GM23248 (cell line): Measurements from ENCODE around the gene WIF1. TPM values are rescaled to one million over a fixed set of nuclear protein-coding genes. Genes with fewer than 3 reads are reported as not detected.

Experiments used
- DNase-seq: peaks from one replicate; pipeline ENCODE4 v3.0.0-alpha.2; 2015
- H2AFZ ChIP-seq: fragments of 200-600 bp; sonication (generic); 2 replicates; pipeline ENCODE4 v1.6.1; 2016; ENCODE audit warnings: antibody characterized with exemption
- H3F3A ChIP-seq: fragments of 200-600 bp; sonication (generic); 2 replicates; pipeline ENCODE4 v1.6.1; 2016; ENCODE audit warnings: mild to moderate bottlenecking, antibody characterized with exemption, mixed run types; ENCODE audit not compliant: insufficient read depth
- H3K27ac ChIP-seq: fragments of 200-600 bp; sonication (generic); 2 replicates; pipeline ENCODE4 v1.5.1; 2016; ENCODE audit warnings: mild to moderate bottlenecking
- H3K27me3 ChIP-seq: fragments of 200-600 bp; sonication (generic); replicated peaks from 2 replicates; pipeline ENCODE4 v1.6.1; 2016; ENCODE audit warnings: mild to moderate bottlenecking; ENCODE audit not compliant: insufficient read depth
- H3K36me3 ChIP-seq: fragments of 200-600 bp; sonication (generic); 2 replicates; pipeline ENCODE4 v1.6.1; 2016; ENCODE audit warnings: low read depth, mild to moderate bottlenecking
- H3K4me1 ChIP-seq: fragments of 200-600 bp; sonication (generic); 2 replicates; pipeline ENCODE4 v1.6.1; 2016; ENCODE audit warnings: mild to moderate bottlenecking; ENCODE audit not compliant: insufficient read depth
- H3K4me2 ChIP-seq: fragments of 200-600 bp; sonication (generic); one replicate; pipeline ENCODE4 v1.6.1; 2016; ENCODE audit warnings: mild to moderate bottlenecking; ENCODE audit not compliant: unreplicated experiment
- H3K4me3 ChIP-seq: fragments of 200-600 bp; sonication (generic); 2 replicates; pipeline ENCODE4 v1.5.1; 2016; ENCODE audit warnings: mild to moderate bottlenecking
- H3K79me2 ChIP-seq: fragments of 200-600 bp; sonication (generic); 2 replicates; pipeline ENCODE4 v1.6.1; 2016; ENCODE audit warnings: mild to moderate bottlenecking; ENCODE audit not compliant: insufficient read depth
- H3K9ac ChIP-seq: fragments of 200-600 bp; sonication (generic); 2 replicates; pipeline ENCODE4 v1.6.1; 2016; ENCODE audit warnings: mild to moderate bottlenecking
- H3K9me2 ChIP-seq: fragments of 200-600 bp; sonication (generic); 2 replicates; pipeline ENCODE4 v1.6.1; 2016; ENCODE audit warnings: mixed run types, mild to moderate bottlenecking, moderate library complexity; ENCODE audit not compliant: insufficient read depth
- H3K9me3 ChIP-seq: fragments of 200-600 bp; sonication (generic); one replicate; pipeline ENCODE4 v1.6.1; 2017; ENCODE audit warnings: low read depth
- H4K20me1 ChIP-seq: fragments of 200-600 bp; sonication (generic); 2 replicates; pipeline ENCODE4 v1.6.0; 2016; ENCODE audit not compliant: insufficient read depth
- EZH2 ChIP-seq: fragments of 200-600 bp; sonication (generic); IDR thresholded peaks from 2 replicates; pipeline ENCODE4 v1.6.1; 2018; ENCODE audit warnings: antibody characterized with exemption, mild to moderate bottlenecking; ENCODE audit not compliant: insufficient read depth, poor library complexity, severe bottlenecking
- EZH2phosphoT487 ChIP-seq: fragments of 200-600 bp; sonication (generic); IDR thresholded peaks from 2 replicates; pipeline ENCODE4 v1.6.1; 2018; ENCODE audit warnings: antibody characterized with exemption, moderate library complexity, mild to moderate bottlenecking, low read depth; ENCODE audit not compliant: insufficient read depth
- WGBS, 2 experiments: methylation state at CpG; one replicate each; pipeline ENCODE4 v1.1.6; 2015 to 2017; ENCODE audit warnings: low lambda C conversion rate in 2 of 2, low coverage in 1 of 2; ENCODE audit errors: missing lambda C conversion rate in 2 of 2; 5-methylcytosine and 5-hydroxymethylcytosine counted together
- in situ Hi-C: fragments of 300-500 bp; cut with MboI; formaldehyde crosslinking; loops from 2 replicates; pipeline ENCODE4 v1.15.0; 2020
- polyA plus RNA-seq: library from polyadenylated mRNA; unstranded; fragments of >200 nt; fragmentation: Nextera tagmentation; extraction: Ambion mirVana; gene quantifications from 2 replicates; pipeline ENCODE4 v1.2.1, GENCODE V29; 2016
- total RNA-seq: library from RNA; depleted of rRNA; stranded (reverse); fragments of >200 nt; shearing (Covaris generic); gene quantifications from 2 replicates; pipeline ENCODE4 v1.2.3, GENCODE V29; 2014

WIF1 gene
- total and polyA plus RNA-seq, 2 experiments from 2014 or later: not detected

DNA sequence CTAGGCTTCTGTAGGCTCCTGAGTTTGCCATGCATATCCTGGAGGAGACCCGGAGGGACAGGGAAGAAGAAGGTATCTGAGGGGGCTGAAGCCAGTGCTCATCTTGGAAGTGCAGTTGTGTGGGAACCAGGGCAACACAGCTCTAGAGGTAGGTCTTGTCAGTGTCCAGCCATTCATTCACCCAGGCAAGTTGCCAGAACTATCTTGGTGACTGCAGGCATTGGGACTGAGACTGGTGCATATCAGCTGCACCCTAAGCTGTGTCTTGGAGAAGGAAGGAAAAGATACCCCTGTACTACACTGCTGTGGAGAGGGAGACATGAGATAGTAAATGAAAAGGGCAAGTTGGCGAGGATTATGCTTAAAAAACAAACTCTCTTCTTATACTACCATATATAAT is 4.9 kb upstream of the WIF1 start:
- H3K9ac ChIP-seq: no peak overlapping the region
- no peak for DNase-seq
- H3K9me3 ChIP-seq: no peaks in the 10 kb centered on the region
- no peak overlapping the region for H2AFZ ChIP-seq
- no peaks in the 10 kb centered on the region for H4K20me1 ChIP-seq
- no peaks in the 10 kb centered on the region for H3K9me2 ChIP-seq
- 33 to 47% methylated on average over 2 of the region's 2 CpGs for WGBS, 2 experiments
- no peak overlapping the region for H3K27ac ChIP-seq
- no peaks in the 10 kb centered on the region for H3F3A ChIP-seq
- TF ChIP-seq EZH2 (no peak), EZH2phosphoT487 (no peak)
- H3K79me2 ChIP-seq: no peaks in the 10 kb centered on the region
- H3K4me1 ChIP-seq: no peaks in the 10 kb centered on the region
- in situ Hi-C loops: no loop called here
- H3K36me3 ChIP-seq: no peaks in the 10 kb centered on the region
- no peak overlapping the region for H3K4me3 ChIP-seq
- peaks cover 62% of the 10 kb centered on the region for H3K27me3 ChIP-seq
- H3K4me2 ChIP-seq: no peak overlapping the region

DNA sequence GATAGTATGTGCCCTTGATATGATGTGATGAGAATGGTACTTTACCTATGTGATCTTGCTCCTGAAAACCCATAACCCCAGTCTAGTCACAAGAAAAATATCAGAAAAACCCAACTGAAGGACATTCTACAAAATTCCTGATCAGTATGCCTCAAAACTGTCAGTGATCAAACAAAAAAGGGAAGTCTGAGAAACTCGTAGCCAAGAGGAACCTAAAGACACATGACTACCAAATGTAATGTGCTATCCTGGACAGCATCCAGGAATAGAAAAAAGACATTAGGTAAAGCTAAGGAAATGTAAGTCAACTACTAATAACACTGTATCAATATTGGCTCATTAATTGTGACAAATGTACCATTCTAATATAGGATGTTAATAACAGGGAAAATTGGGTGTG is 4.1 kb upstream of the WIF1 start:
- no peaks in the 10 kb centered on the region for H4K20me1 ChIP-seq
- no peak for DNase-seq
- H3K9me2 ChIP-seq: no peaks in the 10 kb centered on the region
- TF ChIP-seq EZH2: no peak
- H3K4me3 ChIP-seq: no peak overlapping the region
- no peak overlapping the region for H3K27ac ChIP-seq
- no peak overlapping the region for H3K4me2 ChIP-seq
- in situ Hi-C loops: no loop called here
- no peak overlapping the region for H3K9ac ChIP-seq
- no peaks in the 10 kb centered on the region for H3F3A ChIP-seq
- peaks cover 65% of the 10 kb centered on the region for H3K27me3 ChIP-seq
- 79 to 82% methylated on average over 1 of the region's 1 CpG for WGBS, 2 experiments
- H3K4me1 ChIP-seq: no peaks in the 10 kb centered on the region; the same call in 1 of the 2 replicates
- no peaks in the 10 kb centered on the region for H3K9me3 ChIP-seq
- H2AFZ ChIP-seq: no peak overlapping the region
- no peaks in the 10 kb centered on the region for H3K79me2 ChIP-seq
- H3K36me3 ChIP-seq: no peaks in the 10 kb centered on the region

DNA sequence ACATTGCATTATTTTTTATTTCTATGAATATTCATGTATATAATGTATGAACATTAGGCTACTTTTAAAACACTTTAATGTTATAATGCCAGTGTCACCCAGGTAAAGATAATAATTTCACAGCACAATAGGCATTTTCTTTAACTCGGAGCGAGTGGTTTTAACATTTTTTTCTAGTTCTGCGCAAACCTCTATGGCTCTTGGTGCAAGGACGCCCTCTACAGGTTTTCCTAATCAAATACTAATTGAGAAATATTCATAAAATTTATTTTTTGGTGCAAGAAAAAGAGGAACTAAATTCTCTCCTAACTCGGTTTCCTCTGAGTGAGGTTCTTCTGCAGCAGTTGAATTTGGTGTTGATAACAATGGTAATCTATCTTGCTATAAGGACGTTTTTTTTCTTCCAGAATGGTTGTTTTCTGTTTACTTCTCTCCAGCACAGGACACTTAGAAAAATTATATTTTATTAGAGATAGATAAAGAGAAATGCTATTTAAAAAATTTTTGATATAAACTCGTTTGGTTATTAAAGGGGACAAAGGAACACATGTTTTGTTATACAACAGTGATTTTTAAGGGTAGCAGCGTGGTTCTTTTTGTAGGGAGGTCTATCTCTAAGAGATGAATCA is 2.4 kb upstream of the WIF1 start:
- Histone ChIP-seq H3K9ac (no peak overlapping the region), H3K27me3 (peaks cover 75% of the 10 kb centered on the region), H3K36me3 (no peaks in the 10 kb centered on the region), H3K79me2 (no peaks in the 10 kb centered on the region), H3K4me2 (no peak overlapping the region), H3F3A (no peaks in the 10 kb centered on the region), H3K4me1 (no peaks in the 10 kb centered on the region; the same call in 1 of the 2 replicates), H2AFZ (no peak overlapping the region), H4K20me1 (no peaks in the 10 kb centered on the region), H3K9me2 (no peaks in the 10 kb centered on the region), H3K27ac (no peak overlapping the region), H3K4me3 (no peak overlapping the region), H3K9me3 (no peaks in the 10 kb centered on the region)
- TF ChIP-seq EZH2phosphoT487: no peak
- TF ChIP-seq EZH2: no peak
- peak; percentile 71 for DNase-seq
- 9 to 12% methylated on average over 8 of the region's 8 CpGs for WGBS, 2 experiments
- in situ Hi-C loops: loop anchor here (25.0 kb wide), 1 partner anchor 236 kb away; no protein-coding TSS in a partner anchor

DNA sequence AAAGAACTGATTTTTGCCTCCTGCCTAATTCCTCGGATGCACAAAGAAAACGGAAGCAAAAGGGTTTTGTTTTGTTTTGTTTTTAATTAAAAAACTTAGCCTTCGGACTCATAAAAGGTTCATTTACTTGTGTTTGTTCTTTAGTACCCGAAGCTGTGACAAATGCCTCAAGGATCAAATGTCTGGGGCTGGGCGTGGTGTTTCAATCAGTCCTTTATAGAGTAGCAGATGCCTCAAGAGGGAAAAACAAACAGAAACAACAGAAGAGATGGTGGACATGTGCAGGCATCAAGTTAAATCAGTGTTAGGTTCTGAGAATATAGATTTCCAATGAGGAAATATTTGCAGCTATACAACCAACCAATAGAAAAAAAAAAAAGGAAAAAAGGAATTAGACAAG is 1.6 kb upstream of the WIF1 start:
- WGBS, 2 experiments: 6 to 10% methylated on average over 5 of the region's 5 CpGs
- in situ Hi-C loops: loop anchor here (25.0 kb wide), 1 partner anchor 235 kb away; no protein-coding TSS in a partner anchor
- H3K27me3 ChIP-seq: peaks cover 83% of the 10 kb centered on the region

More for the DNA sequence above, 1.6 kb upstream of the WIF1 start:
- Histone ChIP-seq H3K9me3 (no peaks in the 10 kb centered on the region), H3K4me2 (no peak overlapping the region), H3K27ac (no peak overlapping the region), H3K79me2 (no peaks in the 10 kb centered on the region), H3K36me3 (no peaks in the 10 kb centered on the region), H3K9ac (no peak overlapping the region), H3F3A (no peaks in the 10 kb centered on the region), H4K20me1 (no peaks in the 10 kb centered on the region), H3K4me3 (no peak overlapping the region), H2AFZ (no peak overlapping the region), H3K4me1 (no peaks in the 10 kb centered on the region; the same call in 1 of the 2 replicates), H3K9me2 (no peaks in the 10 kb centered on the region)
- DNase-seq: no peak
- no peak for TF ChIP-seq EZH2phosphoT487
- no peak for TF ChIP-seq EZH2
